Right lobe of liver (tissue), 6 donors: ENCODE measurements around the gene IFT43. TPM values are rescaled to one million over a fixed set of nuclear protein-coding genes. Genes with fewer than 3 reads are reported as not detected.
A peak's percentile ranks its signal among the peaks of the same experiment; 100 is the strongest.

Experiments
- ATAC-seq, 4 donors: fragments of 200-7000 bp; cut with Tn5 transposase; one replicate each; pipeline ENCODE4 v1.9.1; 2020; ENCODE audit warnings: mild to moderate bottlenecking in 4 of 4, moderate library complexity in 4 of 4
- DNase-seq, 3 donors: peaks; one replicate each; pipeline ENCODE4 v3.0.0-alpha.2; 2020
- H3K27ac ChIP-seq, 3 donors: fragments of 200-600 bp; one replicate each; pipeline ENCODE4 v1.8.0; 2022
- H3K27me3 ChIP-seq, 2 donors: fragments of 200-600 bp; one replicate each; pipeline ENCODE4 v1.8.0; 2022
- H3K36me3 ChIP-seq, 4 donors: fragments of 200-600 bp; sonication (generic) in 1 of 4; one replicate each; pipeline versions ENCODE4 v1.5.1 to v1.8.0; 2017 to 2022; ENCODE audit warnings: control low read depth in 1 of 4
- H3K4me1 ChIP-seq, 4 donors: fragments of 200-600 bp; sonication (generic) in 1 of 4; one replicate each; pipeline versions ENCODE4 v1.5.1 to v1.8.0; 2017 to 2022; ENCODE audit warnings: control low read depth in 1 of 4
- H3K4me3 ChIP-seq, 3 donors: fragments of 200-600 bp; one replicate each; pipeline ENCODE4 v1.8.0; 2022
- H3K9me3 ChIP-seq, 4 donors: fragments of 200-600 bp; sonication (generic) in 1 of 4; one replicate each; pipeline versions ENCODE4 v1.5.1 to v1.8.0; 2017 to 2022; ENCODE audit warnings: control low read depth in 1 of 4
- CTCF ChIP-seq, 4 donors: fragments of 200-600 bp in 3 of 4; fragments of 450-650 bp in 1 of 4; IDR thresholded peaks; one replicate each; pipeline versions ENCODE4 v1.5.1 to v1.8.0; 2016 to 2022; ENCODE audit warnings: antibody characterized with exemption in 4 of 4, mild to moderate bottlenecking in 2 of 4
- POLR2A ChIP-seq: fragments of 450-650 bp; IDR thresholded peaks from one replicate; pipeline ENCODE4 v1.6.1; 2017; ENCODE audit warnings: antibody characterized with exemption, mild to moderate bottlenecking
- WGBS: methylation state at CpG from one replicate; pipeline ENCODE4 v1.1.6; 2018; ENCODE audit warnings: low coverage, low lambda C conversion rate; ENCODE audit not compliant: insufficient coverage; ENCODE audit errors: missing lambda C conversion rate; 5-methylcytosine and 5-hydroxymethylcytosine counted together
- intact Hi-C, 2 donors: fragments of 100-400 bp; cut with DNase I; formaldehyde crosslinking; loops; one replicate each; pipeline versions ENCODE4 v1.11.2 to v1.14.1; 2022
- total RNA-seq, 6 experiments: library from RNA; depleted of rRNA in 2 of 6; stranded (reverse); fragments of >200 nt in 2 of 6; fragmentation: NEBNext Ultra II Directional in 3 of 6; extraction: Animal tissue kit (Norgen Biotek cat#: 25700) in 3 of 6; gene quantifications; one replicate each; pipeline versions ENCODE4 v1.1.0 to v1.2.4, GENCODE V29; 2016 to 2023
- donor health status: DM: no; HTN: yes; CAD: no.
- donor health status: DM: no; HTN: no; CAD: no.
- donor health status: DM: no; HTN: no; CAD: no.
- donor health status: DM: no; HTN: yes; CAD: no.
- donor health status: DM: no; HTN: yes; CAD: no.

The IFT43 gene
- total RNA-seq, 6 experiments from 2014 or later: 13.8 to 36.6 (median 20.7) TPM

DNA sequence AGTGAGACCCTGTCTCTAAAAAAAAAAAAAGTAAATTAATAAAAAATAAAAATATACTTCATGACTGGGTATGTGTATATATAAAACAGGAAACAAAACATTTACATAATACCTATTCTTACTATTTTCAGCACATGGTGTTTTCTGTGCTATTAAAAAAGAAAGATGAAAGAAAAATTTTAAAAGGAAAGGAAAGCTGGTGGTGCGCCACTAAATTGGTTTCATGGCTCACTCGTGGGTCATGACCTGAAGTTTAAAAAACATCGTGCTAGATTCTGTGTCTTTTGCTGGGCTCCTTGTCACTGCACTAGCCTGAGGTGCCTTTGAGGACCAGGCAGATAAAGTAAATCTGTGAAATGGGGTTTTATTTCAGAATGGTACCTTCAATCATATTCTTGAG, 69.8 kb downstream of the IFT43 start:
- Histone ChIP-seq H3K4me3 (no peak overlapping the region), H3K36me3 (peaks cover 0 to 4% (median 0%) of the 10 kb centered on the region in 4 donors), H3K9me3 (no peaks in the 10 kb centered on the region), H3K27ac (no peak overlapping the region), H3K27me3 (no peaks in the 10 kb centered on the region), H3K4me1 (no peaks in the 10 kb centered on the region)
- no peak for ATAC-seq
- TF ChIP-seq POLR2A (no peak), CTCF (IDR thresholded peaks at IDR 0.05) (no peak)
- WGBS: 43% methylated on average over 3 of the region's 3 CpGs
- intact Hi-C loops: loop anchor here (10.0 kb wide), 2 partner anchors 299 to 339 kb away; no protein-coding TSS in a partner anchor
- no peak for DNase-seq

DNA sequence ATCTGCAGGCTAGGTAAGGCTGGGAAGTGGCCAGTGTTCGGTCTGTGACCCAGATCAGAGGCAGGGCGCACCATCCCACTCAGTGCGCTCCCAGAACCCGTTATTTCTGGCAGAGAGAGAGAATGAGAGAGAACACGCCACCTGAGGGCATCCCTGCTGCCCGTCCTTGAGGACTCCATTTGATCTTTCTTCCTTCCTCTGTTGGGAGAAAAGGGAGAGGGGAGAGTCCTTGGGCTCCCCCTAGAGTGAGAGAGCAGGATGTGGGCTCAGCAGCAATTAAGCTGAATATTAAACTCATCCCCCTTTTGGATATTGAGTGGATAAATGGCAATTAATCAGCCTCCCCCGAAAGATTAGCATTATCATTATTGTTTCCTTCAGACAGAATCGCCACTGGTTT, 70.6 kb downstream of the IFT43 start:
- TF ChIP-seq POLR2A (no peak), CTCF (IDR thresholded peaks at IDR 0.05) (peak in 3 of 4 donors; percentile 22 to 28 (median 23))
- Histone ChIP-seq H3K36me3 (peaks cover 0 to 4% (median 0%) of the 10 kb centered on the region in 4 donors), H3K4me1 (no peaks in the 10 kb centered on the region), H3K4me3 (no peak overlapping the region), H3K27ac (no peak overlapping the region), H3K9me3 (no peaks in the 10 kb centered on the region), H3K27me3 (no peaks in the 10 kb centered on the region)
- peak in 1 of 4 donors; percentile 41 for ATAC-seq
- intact Hi-C loops: loop anchor here (10.0 kb wide), 2 partner anchors 299 to 339 kb away; no protein-coding TSS in a partner anchor
- WGBS: 77% methylated on average over 4 of the region's 8 CpGs
- no peak for DNase-seq

- no peak for DNase-seq
- Histone ChIP-seq H3K36me3 (peaks cover 0 to 4% (median 0%) of the 10 kb centered on the region in 4 donors), H3K4me3 (no peak overlapping the region), H3K9me3 (no peaks in the 10 kb centered on the region), H3K4me1 (no peaks in the 10 kb centered on the region), H3K27me3 (no peaks in the 10 kb centered on the region), H3K27ac (no peak overlapping the region)
- intact Hi-C loops: loop anchor here (10.0 kb wide), 2 partner anchors 297 to 337 kb away; no protein-coding TSS in a partner anchor
- WGBS: 93% methylated on average over 11 of the region's 11 CpGs
- TF ChIP-seq CTCF (IDR thresholded peaks at IDR 0.05): no peak
- no peak for TF ChIP-seq POLR2A
- ATAC-seq: no peak
Measured at GRCh38 chr14:76057914-76058313, 72.4 kb downstream of the IFT43 start.

DNA sequence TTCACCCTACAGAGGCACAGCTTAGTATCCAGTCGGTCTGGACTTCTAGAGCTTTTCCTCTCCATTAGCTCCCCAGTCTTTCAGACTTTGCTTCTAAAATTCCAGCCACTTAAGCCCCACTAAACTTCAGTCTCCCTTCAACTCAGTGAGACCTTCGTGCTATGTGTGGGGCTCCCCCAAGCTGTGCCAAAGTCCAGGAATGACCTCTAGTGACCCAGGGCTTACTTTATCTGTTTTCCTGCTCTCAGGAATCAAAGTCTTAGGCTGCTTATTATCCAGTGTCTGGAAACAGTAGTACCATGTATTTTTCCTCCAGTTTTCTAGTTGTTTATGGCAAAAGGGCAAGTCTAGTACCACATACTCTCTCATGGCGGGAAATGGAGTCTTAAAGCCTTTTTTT, 77.8 kb downstream of the IFT43 start:
- no peak overlapping the region for H3K4me3 ChIP-seq
- DNase-seq (no peak), ATAC-seq (no peak)
- intact Hi-C loops: no loop called here
- 81% methylated on average over 2 of the region's 3 CpGs for whole genome bisulfite sequencing
- no peak overlapping the region for H3K27ac ChIP-seq
- TF ChIP-seq POLR2A (no peak), CTCF (IDR thresholded peaks at IDR 0.05) (no peak)
- no peaks in the 10 kb centered on the region for H3K27me3 ChIP-seq
- H3K9me3 ChIP-seq: no peaks in the 10 kb centered on the region
- no peaks in the 10 kb centered on the region for H3K4me1 ChIP-seq
- peaks cover 0 to 4% (median 0%) of the 10 kb centered on the region in 4 donors for H3K36me3 ChIP-seq

DNA sequence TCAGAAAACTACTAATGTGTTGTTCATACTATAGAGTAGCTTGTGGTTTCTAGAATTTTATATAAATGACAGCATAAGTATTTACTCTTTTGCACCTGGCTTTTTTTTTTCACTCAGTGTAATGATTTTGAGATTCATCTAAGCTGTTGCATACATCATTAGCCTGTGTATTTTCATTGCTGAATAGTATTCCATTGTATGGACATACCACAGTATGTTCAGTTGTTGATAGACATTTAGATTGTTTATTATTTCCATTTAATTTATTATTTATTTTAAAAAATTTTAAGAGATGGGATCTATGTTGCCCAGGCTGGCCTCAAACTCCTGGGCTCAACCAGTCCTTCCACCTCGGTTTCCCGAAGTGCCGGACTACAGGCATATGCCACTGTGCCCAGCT, 80.0 kb downstream of the IFT43 start:
- Histone ChIP-seq H3K4me1 (no peaks in the 10 kb centered on the region), H3K27ac (no peak overlapping the region), H3K4me3 (no peak overlapping the region), H3K36me3 (peaks cover 0 to 2% (median 0%) of the 10 kb centered on the region in 4 donors), H3K9me3 (no peaks in the 10 kb centered on the region), H3K27me3 (no peaks in the 10 kb centered on the region)
- ATAC-seq (no peak), DNase-seq (no peak)
- WGBS: 93% methylated on average over 3 of the region's 3 CpGs
- intact Hi-C loops: no loop called here
- TF ChIP-seq CTCF (IDR thresholded peaks at IDR 0.05): no peak
- no peak for TF ChIP-seq POLR2A
